ENCODE measurements around the gene UQCR10.

DNA sequence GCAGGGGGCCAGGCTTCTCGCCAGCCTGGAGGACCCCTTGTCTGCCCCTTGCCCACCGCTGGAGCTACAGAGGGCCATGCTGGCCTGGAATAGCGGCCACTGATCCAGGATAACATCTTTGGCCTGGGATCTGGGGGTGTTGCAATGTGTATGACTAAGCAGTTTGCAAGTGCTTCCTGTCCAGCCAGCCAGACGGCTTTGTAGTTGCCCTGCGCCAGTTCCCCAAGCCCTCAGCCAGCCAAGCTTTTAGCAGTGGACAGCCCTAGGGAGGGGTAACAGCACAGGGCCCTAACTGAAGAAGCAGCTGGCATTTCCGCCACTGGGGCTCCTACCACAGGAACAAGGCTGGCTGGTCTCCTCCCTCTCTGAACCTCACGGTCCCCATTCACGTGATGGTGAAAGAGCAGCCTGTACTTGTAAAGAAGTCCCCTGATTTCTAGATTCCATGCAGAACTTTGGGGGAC is 32.1 kb downstream of the UQCR10 start:
- TF ChIP-seq, protein P1, sequence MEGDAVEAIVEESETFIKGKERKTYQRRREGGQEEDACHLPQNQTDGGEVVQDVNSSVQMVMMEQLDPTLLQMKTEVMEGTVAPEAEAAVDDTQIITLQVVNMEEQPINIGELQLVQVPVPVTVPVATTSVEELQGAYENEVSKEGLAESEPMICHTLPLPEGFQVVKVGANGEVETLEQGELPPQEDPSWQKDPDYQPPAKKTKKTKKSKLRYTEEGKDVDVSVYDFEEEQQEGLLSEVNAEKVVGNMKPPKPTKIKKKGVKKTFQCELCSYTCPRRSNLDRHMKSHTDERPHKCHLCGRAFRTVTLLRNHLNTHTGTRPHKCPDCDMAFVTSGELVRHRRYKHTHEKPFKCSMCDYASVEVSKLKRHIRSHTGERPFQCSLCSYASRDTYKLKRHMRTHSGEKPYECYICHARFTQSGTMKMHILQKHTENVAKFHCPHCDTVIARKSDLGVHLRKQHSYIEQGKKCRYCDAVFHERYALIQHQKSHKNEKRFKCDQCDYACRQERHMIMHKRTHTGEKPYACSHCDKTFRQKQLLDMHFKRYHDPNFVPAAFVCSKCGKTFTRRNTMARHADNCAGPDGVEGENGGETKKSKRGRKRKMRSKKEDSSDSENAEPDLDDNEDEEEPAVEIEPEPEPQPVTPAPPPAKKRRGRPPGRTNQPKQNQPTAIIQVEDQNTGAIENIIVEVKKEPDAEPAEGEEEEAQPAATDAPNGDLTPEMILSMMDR (IDR thresholded peaks at IDR 0.05), result no peak
- TF ChIP-seq EP300 (IDR thresholded peaks at IDR 0.05) (no peak), POLR2A (IDR thresholded peaks at IDR 0.05) (no peak)

Data from suprapubic skin (tissue), 3 donors.